K562 (cell line): ENCODE results near the gene SCAPER. TPM values are rescaled to one million over a fixed set of nuclear protein-coding genes. Genes with fewer than 3 reads are reported as not detected.
A peak's percentile ranks its signal among the peaks of the same experiment; 100 is the strongest.

Experiments
- ATF1 ChIP-seq, 2 experiments: fragments of 450-650 bp in 1 of 2; IDR thresholded peaks; 2 replicates each; pipeline ENCODE4 v1.6.1; 2016; ENCODE audit warnings: missing compliant biosample characterization in 1 of 2, missing genetic modification characterization in 1 of 2
- CCNT2 ChIP-seq: IDR thresholded peaks from 2 replicates; pipeline ENCODE4 v1.6.1; 2011; ENCODE audit warnings: borderline replicate concordance, low read depth, mild to moderate bottlenecking, moderate library complexity, mixed read lengths, low read length; ENCODE audit not compliant: insufficient read length; ENCODE audit errors: extremely low read depth
- CHD2 ChIP-seq: IDR thresholded peaks from 2 replicates; pipeline ENCODE4 v1.6.1; 2011; ENCODE audit warnings: low read depth, low read length
- EWSR1 ChIP-seq: fragments of 450-650 bp; IDR thresholded peaks from 2 replicates; pipeline ENCODE4 v1.6.1; 2018; ENCODE audit warnings: borderline replicate concordance, mild to moderate bottlenecking, low read depth, moderate library complexity; ENCODE audit not compliant: partially characterized antibody
- FIP1L1 ChIP-seq: fragments of 200-400 bp; formaldehyde crosslinking; IDR thresholded peaks from 2 replicates; pipeline ENCODE4 v1.6.1; 2018; ENCODE audit warnings: mild to moderate bottlenecking, low read depth, low read length; ENCODE audit not compliant: poor library complexity, severe bottlenecking
- GTF2B ChIP-seq: IDR thresholded peaks from 2 replicates; pipeline ENCODE4 v1.6.1; 2011; ENCODE audit not compliant: insufficient read length; ENCODE audit errors: extremely low read depth
- HSF4 ChIP-seq: fragments of 250-450 bp; sonication (Bioruptor Pico); IDR thresholded peaks from 2 replicates; pipeline ENCODE4 v2.1.2; 2022; ENCODE audit warnings: mild to moderate bottlenecking, moderate library complexity, borderline replicate concordance
- KAT7 ChIP-seq: sonication (generic); formaldehyde crosslinking; IDR thresholded peaks from 2 replicates; pipeline ENCODE4 v1.8.0; 2022; ENCODE audit warnings: missing genetic modification reagents, mild to moderate bottlenecking, borderline replicate concordance
- PHF8 ChIP-seq: fragments of 200-600 bp; sonication (generic); IDR thresholded peaks from 2 replicates; pipeline ENCODE4 v1.6.1; 2012; ENCODE audit warnings: mixed run types, mild to moderate bottlenecking, inconsistent platforms, low read length, moderate library complexity, borderline replicate concordance
- PRDM10 ChIP-seq: fragments of 450-650 bp; IDR thresholded peaks from 2 replicates; pipeline ENCODE4 v1.6.1; 2018; ENCODE audit not compliant: partially characterized antibody
- RAD51 ChIP-seq: fragments of 450-650 bp; IDR thresholded peaks from 2 replicates; pipeline ENCODE4 v1.7.1; 2016; ENCODE audit warnings: low read depth, mild to moderate bottlenecking, borderline replicate concordance
- RCOR1 ChIP-seq, 2 experiments: IDR thresholded peaks; 2 replicates each; pipeline ENCODE4 v1.6.1; 2012; ENCODE audit warnings: low read depth in 2 of 2, low read length in 2 of 2, borderline replicate concordance in 1 of 2, improper control_type of control experiment in 1 of 2
- SFPQ ChIP-seq: fragments of 200-400 bp; formaldehyde crosslinking; IDR thresholded peaks from 2 replicates; pipeline ENCODE4 v1.6.1; 2017; ENCODE audit warnings: mild to moderate bottlenecking, low read depth, low read length, moderate library complexity
- TOE1 ChIP-seq, 2 experiments: fragments of 450-650 bp in 1 of 2; sonication (generic) in 1 of 2; formaldehyde crosslinking in 1 of 2; IDR thresholded peaks; 2 replicates each; pipeline versions ENCODE4 v1.7.1 to v1.8.0; 2016 to 2022; ENCODE audit warnings: borderline replicate concordance in 2 of 2, mild to moderate bottlenecking in 2 of 2, antibody characterized with exemption in 1 of 2, inconsistent platforms in 1 of 2, low read depth in 1 of 2, missing genetic modification reagents in 1 of 2, moderate library complexity in 1 of 2
- USF2 ChIP-seq: sonication (generic); formaldehyde crosslinking; IDR thresholded peaks from 2 replicates; pipeline ENCODE4 v1.5.0; 2020; ENCODE audit warnings: missing genetic modification reagents
- ZNF354B ChIP-seq: fragments of 250-450 bp; sonication (Bioruptor Pico); IDR thresholded peaks from 2 replicates; pipeline ENCODE4 v1.4.0; 2020
- ZNF445 ChIP-seq: fragments of 250-450 bp; sonication (Bioruptor Pico); IDR thresholded peaks from 2 replicates; pipeline ENCODE4 v1.4.0; 2020; ENCODE audit warnings: low read depth, mild to moderate bottlenecking, moderate library complexity
- polyA plus RNA-seq, 8 experiments: library from polyadenylated mRNA; depleted of rRNA in 4 of 8; stranded (reverse) in 5 of 8; unstranded in 3 of 8; fragments of >200 nt; fragmentation: Nextera tagmentation in 2 of 8; fragmentation: Illumina TruSeq in 1 of 8; extraction: Ambion mirVana in 2 of 8; extraction: Trizol in 1 of 8; gene quantifications; 2 replicates each; pipeline versions ENCODE4 v1.2.1 to v1.2.3, GENCODE V29; 2011 to 2014; ENCODE audit warnings: inconsistent platforms in 1 of 8, missing spikeins in 1 of 8
- total RNA-seq, 7 experiments: library from RNA; depleted of rRNA in 6 of 7; stranded (reverse); fragments of >200 nt in 6 of 7; fragmentation: Illumina TruSeq in 2 of 7; extraction: Trizol in 2 of 7; gene quantifications; 2 replicates each; pipeline versions ENCODE4 v1.2.1 to v1.2.3, GENCODE V29; 2011 to 2021; ENCODE audit warnings: low replicate concordance in 1 of 7

SCAPER gene
- total and polyA plus RNA-seq, 9 of the 15 experiments (the other 6 are each of a cell fraction or from before 2014, with no cell fraction given) = 1.3 to 5.7 (median 3.2) TPM

GRCh38 chr15:76905013-76905839, at the start of gene SCAPER (continued):
- TF ChIP-seq TOE1 (IDR thresholded peaks at IDR 0.05; ENCODE audit: borderline replicate concordance) (peak; percentile 98), TOE1 (CRISPR knock-in tag; IDR thresholded peaks at IDR 0.05; ENCODE audit: borderline replicate concordance, low read depth) (no peak), RAD51 (peak; percentile 97), GTF2B (no peak), ZNF445 (CRISPR knock-in tag) (no peak), EWSR1 (no peak), ATF1 (CRISPR knock-in tag; IDR thresholded peaks at IDR 0.05) (no peak), ATF1 (tag; IDR thresholded peaks at IDR 0.05) (peak; percentile 42; the same call in 1 of the 2 replicates), FIP1L1 (peak; percentile 57), PHF8 (peak; percentile 76; the same call in 1 of the 2 replicates), RCOR1 (IDR thresholded peaks at IDR 0.05; ENCODE audit: borderline replicate concordance in 1 of 2, low read depth in 2 of 2, low read length in 2 of 2) (peak; percentile 83 to 97), PRDM10 (peak; percentile 13), SFPQ (no peak), CCNT2 (peak; percentile 80), USF2 (CRISPR knock-in tag) (peak; percentile 98), CHD2 (0 out of 2 replicates have a peak, but pooled peaks have one; percentile 15), KAT7 (CRISPR knock-in tag) (peak; percentile 63; the same call in 1 of the 2 replicates), HSF4 (0 out of 2 replicates have a peak, but pooled peaks have one; percentile 29), ZNF354B (CRISPR knock-in tag) (no peak)
